ENCODE results near the gene MAP3K7CL.
A peak's percentile ranks its signal among the peaks of the same experiment; 100 is the strongest.
"Not testable (repeated sequence)": the region's sequence is repeated elsewhere in the genome, so short reads cannot be mapped to it uniquely, and the experiment has no call there.

The MAP3K7CL gene

GRCh38 chr21:29155933-29156260 lies 25.5 kb downstream of the MAP3K7CL start:
- H3K27ac ChIP-seq = no peak overlapping the region
- TF ChIP-seq, protein P1, sequence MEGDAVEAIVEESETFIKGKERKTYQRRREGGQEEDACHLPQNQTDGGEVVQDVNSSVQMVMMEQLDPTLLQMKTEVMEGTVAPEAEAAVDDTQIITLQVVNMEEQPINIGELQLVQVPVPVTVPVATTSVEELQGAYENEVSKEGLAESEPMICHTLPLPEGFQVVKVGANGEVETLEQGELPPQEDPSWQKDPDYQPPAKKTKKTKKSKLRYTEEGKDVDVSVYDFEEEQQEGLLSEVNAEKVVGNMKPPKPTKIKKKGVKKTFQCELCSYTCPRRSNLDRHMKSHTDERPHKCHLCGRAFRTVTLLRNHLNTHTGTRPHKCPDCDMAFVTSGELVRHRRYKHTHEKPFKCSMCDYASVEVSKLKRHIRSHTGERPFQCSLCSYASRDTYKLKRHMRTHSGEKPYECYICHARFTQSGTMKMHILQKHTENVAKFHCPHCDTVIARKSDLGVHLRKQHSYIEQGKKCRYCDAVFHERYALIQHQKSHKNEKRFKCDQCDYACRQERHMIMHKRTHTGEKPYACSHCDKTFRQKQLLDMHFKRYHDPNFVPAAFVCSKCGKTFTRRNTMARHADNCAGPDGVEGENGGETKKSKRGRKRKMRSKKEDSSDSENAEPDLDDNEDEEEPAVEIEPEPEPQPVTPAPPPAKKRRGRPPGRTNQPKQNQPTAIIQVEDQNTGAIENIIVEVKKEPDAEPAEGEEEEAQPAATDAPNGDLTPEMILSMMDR (conservative IDR thresholded peaks at IDR 0.05) = no peak

GRCh38 chr21:29157080-29157479 lies 26.6 kb downstream of the MAP3K7CL start:
- TF ChIP-seq, protein P1 (conservative IDR thresholded peaks at IDR 0.05) = no peak

GRCh38 chr21:29159842-29160241 lies 29.4 kb downstream of the MAP3K7CL start:
- no peak overlapping the region for H3K27ac ChIP-seq
- TF ChIP-seq, protein P1 (conservative IDR thresholded peaks at IDR 0.05) = no peak

More at GRCh38 chr21:29157080-29157479, 26.6 kb downstream of the MAP3K7CL start:
- no peak overlapping the region for H3K27ac ChIP-seq

- not testable (repeated sequence) for H3K27ac ChIP-seq
These were observed 32.4 kb downstream of the MAP3K7CL start for GRCh38 chr21:29162825-29163224.

DNA sequence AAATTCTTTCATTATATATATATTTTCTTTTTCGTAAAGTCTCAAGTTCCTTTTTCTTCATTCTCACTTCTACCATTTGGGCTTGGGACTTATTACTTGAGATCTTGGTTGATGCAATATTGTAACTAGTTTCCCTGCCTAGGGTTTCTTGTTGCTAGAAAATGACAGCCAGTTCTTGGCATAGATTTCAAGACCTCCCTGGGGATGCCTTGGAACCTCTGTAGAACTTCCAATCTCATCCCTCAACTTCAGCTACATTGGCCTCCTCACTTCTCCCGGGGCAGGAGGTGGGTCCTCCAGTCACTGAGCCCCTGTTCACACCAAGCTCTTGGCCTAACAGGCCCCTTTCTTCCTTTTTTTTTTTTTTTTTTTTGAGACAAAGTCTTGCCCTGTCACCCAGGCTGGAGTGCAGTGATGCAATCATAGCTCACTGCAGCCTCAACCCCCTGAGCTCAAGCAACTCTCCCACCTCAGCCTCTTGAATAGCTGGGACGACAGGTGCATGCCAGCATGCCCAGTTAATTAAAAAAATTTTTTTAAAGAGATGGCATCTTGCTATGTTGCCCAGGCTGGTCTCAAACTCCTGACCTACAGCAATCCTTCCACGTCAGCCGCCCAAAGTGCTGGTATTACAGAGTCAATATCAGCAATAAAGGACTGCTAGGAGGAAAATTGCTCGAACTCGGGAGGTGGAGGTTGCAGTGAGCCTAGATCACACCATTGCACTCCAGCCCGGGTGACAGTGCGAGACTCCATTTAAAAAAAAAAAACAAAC lies 33.1 kb downstream of the MAP3K7CL start:
- TF ChIP-seq, protein P1 (conservative IDR thresholded peaks at IDR 0.05) = no peak
- H3K27ac ChIP-seq = no peak overlapping the region

GRCh38 chr21:29164323-29164942 lies 34.0 kb downstream of the MAP3K7CL start:
- no peak overlapping the region for H3K27ac ChIP-seq
- TF ChIP-seq, protein P1 (conservative IDR thresholded peaks at IDR 0.05) = peak; percentile 98

DNA sequence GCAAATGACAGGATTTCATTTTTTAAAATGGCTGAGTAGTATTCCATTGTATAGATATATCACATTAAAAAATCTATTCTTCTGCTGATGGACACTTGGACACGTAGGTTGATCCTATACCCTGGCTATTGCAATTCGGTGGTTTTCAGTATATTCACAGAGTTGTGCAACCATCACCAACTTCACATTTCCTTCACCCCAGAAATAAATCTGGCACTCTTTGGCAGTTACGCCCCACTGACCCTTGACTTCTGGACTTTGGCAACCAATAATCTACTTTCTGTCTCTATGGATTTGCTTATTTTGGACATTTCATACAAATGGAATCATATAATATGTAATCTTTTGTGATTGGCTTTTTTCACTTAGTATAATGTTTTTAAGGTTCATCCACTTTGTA lies 35.9 kb downstream of the MAP3K7CL start:
- TF ChIP-seq, protein P1 (conservative IDR thresholded peaks at IDR 0.05) = no peak
- no peak overlapping the region for H3K27ac ChIP-seq

DNA sequence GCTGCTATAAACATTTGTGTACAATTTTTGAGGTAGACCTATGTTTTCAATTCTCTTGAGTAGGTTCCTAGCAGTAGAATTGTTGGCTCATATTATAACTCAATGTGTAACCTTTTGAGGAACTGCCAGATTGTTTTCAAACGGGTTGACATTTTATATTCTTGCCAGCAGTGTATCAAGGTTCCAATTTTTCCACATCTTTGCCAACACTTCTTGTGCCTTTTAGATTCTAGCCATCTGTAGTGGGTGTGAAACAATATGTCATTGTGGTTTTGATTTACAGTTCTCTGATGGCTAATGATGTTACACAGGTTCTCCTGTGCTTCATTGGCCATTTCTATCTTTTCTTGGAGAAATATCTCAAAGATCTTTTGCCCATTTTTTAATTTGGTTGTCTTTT lies 36.4 kb downstream of the MAP3K7CL start:
- TF ChIP-seq, protein P1 (conservative IDR thresholded peaks at IDR 0.05) = no peak
- H3K27ac ChIP-seq = no peak overlapping the region

DNA sequence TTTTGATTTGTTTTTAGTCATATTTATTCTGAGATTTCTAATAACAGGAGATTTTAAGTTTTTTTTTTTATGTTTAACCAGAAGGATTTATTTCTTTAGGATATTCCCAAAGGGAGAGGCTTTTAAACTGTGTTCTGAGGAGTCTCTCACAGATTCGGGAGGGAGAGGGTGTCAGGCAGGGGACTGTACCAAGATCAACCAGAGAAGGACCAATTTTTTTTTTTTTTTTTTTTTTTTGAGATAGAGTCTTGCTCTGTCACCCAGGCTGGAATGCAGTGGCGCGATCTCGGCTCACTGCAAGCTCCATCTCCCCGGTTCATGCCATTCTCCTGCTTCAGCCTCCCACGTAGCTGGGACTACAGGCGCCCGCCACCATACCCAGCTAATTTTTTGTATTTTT lies 37.0 kb downstream of the MAP3K7CL start:
- not testable (repeated sequence) for H3K27ac ChIP-seq
